KMS-11 (cell line): ENCODE measurements around the gene CAPN9.

Experiments
- H2AFZ ChIP-seq: fragments of 200-600 bp; sonication (generic); 2 replicates; pipeline ENCODE4 v1.6.1; 2016; ENCODE audit warnings: antibody characterized with exemption, mixed run types, low read depth
- H3K27ac ChIP-seq: fragments of 200-600 bp; sonication (generic); 2 replicates; pipeline ENCODE4 v1.6.1; 2016; ENCODE audit warnings: mild to moderate bottlenecking, mixed run types
- H3K27me3 ChIP-seq: fragments of 200-600 bp; sonication (generic); 2 replicates; pipeline ENCODE4 v1.6.1; 2017; ENCODE audit warnings: mild to moderate bottlenecking, low read depth, mixed run types, moderate library complexity; ENCODE audit not compliant: insufficient read depth
- H3K36me3 ChIP-seq: fragments of 200-600 bp; sonication (generic); 2 replicates; pipeline ENCODE4 v1.6.1; 2017; ENCODE audit warnings: mild to moderate bottlenecking, mixed run types; ENCODE audit not compliant: insufficient read depth
- H3K4me1 ChIP-seq: fragments of 200-600 bp; sonication (generic); 2 replicates; pipeline ENCODE4 v1.6.1; 2016; ENCODE audit warnings: mild to moderate bottlenecking, low read depth, mixed run types; ENCODE audit not compliant: poor library complexity, severe bottlenecking
- H3K4me2 ChIP-seq: fragments of 200-600 bp; sonication (generic); 2 replicates; pipeline ENCODE4 v1.7.0; 2016; ENCODE audit warnings: mild to moderate bottlenecking, mixed run types
- H3K4me3 ChIP-seq: fragments of 200-600 bp; sonication (generic); IDR thresholded peaks from 2 replicates; pipeline ENCODE4 v1.6.1; 2017; ENCODE audit warnings: low read depth, low read length, mixed read lengths; ENCODE audit not compliant: insufficient read depth
- H3K79me2 ChIP-seq: fragments of 200-600 bp; sonication (generic); 2 replicates; pipeline ENCODE4 v1.6.1; 2016; ENCODE audit warnings: low read depth, mixed run types; ENCODE audit not compliant: insufficient read depth
- H3K9ac ChIP-seq: fragments of 200-600 bp; sonication (generic); 2 replicates; pipeline ENCODE4 v1.6.1; 2016; ENCODE audit warnings: mild to moderate bottlenecking, mixed run types
- H4K20me1 ChIP-seq: fragments of 200-600 bp; sonication (generic); 2 replicates; pipeline ENCODE4 v1.6.1; 2016; ENCODE audit warnings: mild to moderate bottlenecking, mixed run types; ENCODE audit not compliant: insufficient read depth
- TF ChIP-seq, protein P1 (sequence below): fragments of 200-600 bp; sonication (generic); conservative IDR thresholded peaks from 2 replicates; pipeline ENCODE4 v1.6.1; 2017; ENCODE audit warnings: low read depth, mild to moderate bottlenecking, antibody characterized with exemption, low read length, moderate library complexity, mixed read lengths

The CAPN9 gene

DNA sequence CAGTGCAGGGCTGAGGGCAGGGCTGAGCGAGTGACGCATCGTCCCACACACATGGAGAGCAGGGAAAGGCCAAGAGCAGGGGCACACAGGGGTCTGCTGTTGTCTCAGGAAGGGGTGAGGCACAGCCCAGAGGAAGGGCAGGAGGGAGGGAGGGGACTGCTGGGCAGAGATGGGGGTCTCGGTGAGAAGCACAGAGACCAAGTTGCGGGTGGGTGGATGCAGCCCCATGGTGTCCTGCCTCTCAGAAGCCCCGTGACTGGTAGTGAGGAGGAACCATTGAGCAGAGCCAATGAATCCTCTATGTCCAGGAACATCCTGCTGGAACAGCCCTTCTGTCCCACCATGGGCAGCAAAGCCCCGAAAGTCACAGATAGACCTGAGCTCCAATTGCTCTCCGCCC, 103.4 kb downstream of the CAPN9 start:
- no peak overlapping the region for H3K4me2 ChIP-seq
- TF ChIP-seq, protein P1, sequence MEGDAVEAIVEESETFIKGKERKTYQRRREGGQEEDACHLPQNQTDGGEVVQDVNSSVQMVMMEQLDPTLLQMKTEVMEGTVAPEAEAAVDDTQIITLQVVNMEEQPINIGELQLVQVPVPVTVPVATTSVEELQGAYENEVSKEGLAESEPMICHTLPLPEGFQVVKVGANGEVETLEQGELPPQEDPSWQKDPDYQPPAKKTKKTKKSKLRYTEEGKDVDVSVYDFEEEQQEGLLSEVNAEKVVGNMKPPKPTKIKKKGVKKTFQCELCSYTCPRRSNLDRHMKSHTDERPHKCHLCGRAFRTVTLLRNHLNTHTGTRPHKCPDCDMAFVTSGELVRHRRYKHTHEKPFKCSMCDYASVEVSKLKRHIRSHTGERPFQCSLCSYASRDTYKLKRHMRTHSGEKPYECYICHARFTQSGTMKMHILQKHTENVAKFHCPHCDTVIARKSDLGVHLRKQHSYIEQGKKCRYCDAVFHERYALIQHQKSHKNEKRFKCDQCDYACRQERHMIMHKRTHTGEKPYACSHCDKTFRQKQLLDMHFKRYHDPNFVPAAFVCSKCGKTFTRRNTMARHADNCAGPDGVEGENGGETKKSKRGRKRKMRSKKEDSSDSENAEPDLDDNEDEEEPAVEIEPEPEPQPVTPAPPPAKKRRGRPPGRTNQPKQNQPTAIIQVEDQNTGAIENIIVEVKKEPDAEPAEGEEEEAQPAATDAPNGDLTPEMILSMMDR = no peak
- H3K4me1 ChIP-seq = no peaks in the 10 kb centered on the region
- H2AFZ ChIP-seq = no peak overlapping the region
- no peaks in the 10 kb centered on the region for H4K20me1 ChIP-seq
- no peaks in the 10 kb centered on the region for H3K27me3 ChIP-seq
- no peak overlapping the region for H3K9ac ChIP-seq
- H3K79me2 ChIP-seq = no peaks in the 10 kb centered on the region
- no peak overlapping the region for H3K27ac ChIP-seq
- no peak overlapping the region for H3K4me3 ChIP-seq
- no peaks in the 10 kb centered on the region for H3K36me3 ChIP-seq

DNA sequence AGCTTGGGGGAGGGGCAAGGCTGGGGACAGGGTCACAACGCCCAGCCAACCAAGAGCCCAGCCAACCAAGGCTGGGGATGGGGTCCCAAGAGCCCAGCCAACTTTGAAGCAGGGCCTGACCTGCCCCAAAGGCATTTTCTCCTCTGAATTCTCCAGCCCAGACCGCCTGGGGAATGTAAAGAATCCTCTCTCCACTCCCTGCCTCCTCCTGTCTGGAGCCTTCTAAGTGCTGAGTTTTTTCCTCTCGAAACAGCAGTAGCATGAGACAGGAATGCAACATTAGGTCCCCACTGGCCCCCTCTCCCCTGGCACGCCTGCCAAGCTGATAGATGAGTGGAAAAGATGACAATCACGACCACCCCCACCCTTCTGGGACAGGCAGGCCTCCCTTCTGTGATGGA, 104.1 kb downstream of the CAPN9 start:
- no peaks in the 10 kb centered on the region for H3K79me2 ChIP-seq
- no peaks in the 10 kb centered on the region for H3K36me3 ChIP-seq
- H3K4me2 ChIP-seq = no peak overlapping the region
- H3K4me3 ChIP-seq = no peak overlapping the region
- H3K4me1 ChIP-seq = no peaks in the 10 kb centered on the region
- H2AFZ ChIP-seq = no peak overlapping the region
- no peaks in the 10 kb centered on the region for H4K20me1 ChIP-seq
- no peak overlapping the region for H3K27ac ChIP-seq
- TF ChIP-seq, protein P1 = no peak
- no peak overlapping the region for H3K9ac ChIP-seq
- no peaks in the 10 kb centered on the region for H3K27me3 ChIP-seq
